ENCODE results near the gene ACAP1. TPM values are rescaled to one million over a fixed set of nuclear protein-coding genes. Genes with fewer than 3 reads are reported as not detected.

The ACAP1 gene
- total RNA-seq, 1 experiment from 2014 or later, result 1.6 TPM

DNA sequence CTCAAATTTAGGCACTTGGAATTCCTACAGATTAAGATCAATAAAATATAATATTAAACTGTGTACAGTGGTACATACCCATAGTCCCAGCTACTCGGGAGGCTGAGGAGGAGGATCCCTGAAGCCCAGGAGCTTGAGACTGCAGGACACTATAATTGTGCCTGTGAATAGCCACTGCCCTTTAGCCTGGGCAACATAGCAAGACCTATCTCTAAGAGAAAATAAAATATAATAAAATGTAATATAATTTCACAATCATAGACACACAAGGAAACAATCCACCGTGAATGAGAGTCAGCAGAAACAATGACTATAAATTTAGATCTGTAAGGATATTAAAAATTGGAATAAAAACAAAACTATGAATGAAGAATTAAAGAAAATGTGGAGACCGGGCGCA lies 34.5 kb downstream of the ACAP1 start:
- Histone ChIP-seq H3K4me3 (ENCODE audit: low read depth, low read length) (no peak overlapping the region), H3K4me1 (no peaks in the 10 kb centered on the region), H3K36me3 (ENCODE audit: control insufficient read depth, insufficient read depth, low read length) (no peaks in the 10 kb centered on the region), H3K27me3 (replicated peaks; ENCODE audit: control insufficient read depth, insufficient read depth, low read length) (no peaks in the 10 kb centered on the region), H3K9me3 (no peaks in the 10 kb centered on the region)
- no peaks in the 10 kb centered on the region for H3K36me3 Mint-ChIP-seq (ENCODE audit: insufficient read depth, unreplicated experiment)
- H3K9me3 Mint-ChIP-seq (ENCODE audit: unreplicated experiment), result no peaks in the 10 kb centered on the region
- BruUV-seq (replicated peaks), result no TSS peak
- POLR2A ChIA-PET, result interaction anchor here (0.6 kb wide), 1 partner anchor 110 kb away, joined by 3 read pairs; the partner anchor contains the start of gene SLC35G6
- TF ChIP-seq, protein P1, sequence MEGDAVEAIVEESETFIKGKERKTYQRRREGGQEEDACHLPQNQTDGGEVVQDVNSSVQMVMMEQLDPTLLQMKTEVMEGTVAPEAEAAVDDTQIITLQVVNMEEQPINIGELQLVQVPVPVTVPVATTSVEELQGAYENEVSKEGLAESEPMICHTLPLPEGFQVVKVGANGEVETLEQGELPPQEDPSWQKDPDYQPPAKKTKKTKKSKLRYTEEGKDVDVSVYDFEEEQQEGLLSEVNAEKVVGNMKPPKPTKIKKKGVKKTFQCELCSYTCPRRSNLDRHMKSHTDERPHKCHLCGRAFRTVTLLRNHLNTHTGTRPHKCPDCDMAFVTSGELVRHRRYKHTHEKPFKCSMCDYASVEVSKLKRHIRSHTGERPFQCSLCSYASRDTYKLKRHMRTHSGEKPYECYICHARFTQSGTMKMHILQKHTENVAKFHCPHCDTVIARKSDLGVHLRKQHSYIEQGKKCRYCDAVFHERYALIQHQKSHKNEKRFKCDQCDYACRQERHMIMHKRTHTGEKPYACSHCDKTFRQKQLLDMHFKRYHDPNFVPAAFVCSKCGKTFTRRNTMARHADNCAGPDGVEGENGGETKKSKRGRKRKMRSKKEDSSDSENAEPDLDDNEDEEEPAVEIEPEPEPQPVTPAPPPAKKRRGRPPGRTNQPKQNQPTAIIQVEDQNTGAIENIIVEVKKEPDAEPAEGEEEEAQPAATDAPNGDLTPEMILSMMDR (IDR thresholded peaks at IDR 0.05; ENCODE audit: insufficient read depth in 1 of 2, low read depth in 1 of 2, low read length in 1 of 2, severe bottlenecking in 1 of 2, unreplicated experiment in 1 of 2), result no peak
- no peak for DNase-seq
- H3K27ac Mint-ChIP-seq (ENCODE audit: unreplicated experiment), result no peak overlapping the region
- CTCF ChIA-PET, result no interaction called here
- intact Hi-C loops (cut with micrococcal nuclease; ENCODE audit: unreplicated experiment), result no loop called here
- no peaks in the 10 kb centered on the region for H3K27me3 Mint-ChIP-seq (ENCODE audit: insufficient read depth, unreplicated experiment)
- no peak overlapping the region for H3K4me3 Mint-ChIP-seq (ENCODE audit: unreplicated experiment)
- no peaks in the 10 kb centered on the region for H3K4me1 Mint-ChIP-seq (ENCODE audit: low read depth, unreplicated experiment)

DNA sequence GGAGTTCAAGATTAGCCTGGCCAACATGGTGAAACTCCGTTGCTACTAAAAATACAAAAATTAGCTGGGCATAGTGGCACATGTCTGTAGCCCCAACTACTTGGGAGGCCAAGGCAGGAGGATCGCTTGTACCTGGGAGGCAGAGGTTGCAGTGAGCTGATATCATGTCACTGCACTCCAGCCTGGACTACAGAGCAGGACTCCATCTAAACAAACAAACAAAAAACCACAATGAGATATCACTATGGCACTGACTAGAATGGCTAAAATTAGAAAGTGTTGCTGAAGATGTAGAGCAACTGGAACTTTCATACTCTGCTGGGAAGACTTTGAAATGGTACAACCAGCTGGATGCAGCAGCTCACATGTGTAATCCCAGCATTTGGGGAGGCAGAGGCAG lies 38.0 kb downstream of the ACAP1 start:
- CTCF ChIA-PET, result no interaction called here
- no peak overlapping the region for H3K27ac Mint-ChIP-seq (ENCODE audit: unreplicated experiment)
- H3K36me3 ChIP-seq (ENCODE audit: control insufficient read depth, insufficient read depth, low read length), result no peaks in the 10 kb centered on the region
- no peaks in the 10 kb centered on the region for H3K36me3 Mint-ChIP-seq (ENCODE audit: insufficient read depth, unreplicated experiment)
- H3K27me3 ChIP-seq (replicated peaks; ENCODE audit: control insufficient read depth, insufficient read depth, low read length), result no peaks in the 10 kb centered on the region
- no peaks in the 10 kb centered on the region for H3K9me3 Mint-ChIP-seq (ENCODE audit: unreplicated experiment)
- no peak for DNase-seq
- intact Hi-C loops (cut with micrococcal nuclease; ENCODE audit: unreplicated experiment), result no loop called here
- TF ChIP-seq, protein P1 (IDR thresholded peaks at IDR 0.05; ENCODE audit: insufficient read depth in 1 of 2, low read depth in 1 of 2, low read length in 1 of 2, severe bottlenecking in 1 of 2, unreplicated experiment in 1 of 2), result no peak
- BruUV-seq (replicated peaks), result no TSS peak
- no peaks in the 10 kb centered on the region for H3K4me1 ChIP-seq
- H3K4me1 Mint-ChIP-seq (ENCODE audit: low read depth, unreplicated experiment), result no peaks in the 10 kb centered on the region
- POLR2A ChIA-PET, result no interaction called here
- H3K4me3 Mint-ChIP-seq (ENCODE audit: unreplicated experiment), result no peak overlapping the region
- no peaks in the 10 kb centered on the region for H3K9me3 ChIP-seq
- H3K27me3 Mint-ChIP-seq (ENCODE audit: insufficient read depth, unreplicated experiment), result no peaks in the 10 kb centered on the region
- H3K4me3 ChIP-seq (ENCODE audit: low read depth, low read length), result no peak overlapping the region

- Mint-ChIP-seq H3K4me1 (ENCODE audit: low read depth, unreplicated experiment) (peaks cover 7% of the 10 kb centered on the region), H3K4me3 (ENCODE audit: unreplicated experiment) (peak overlapping the region; percentile 12), H3K36me3 (ENCODE audit: insufficient read depth, unreplicated experiment) (peaks cover 5% of the 10 kb centered on the region), H3K9me3 (ENCODE audit: unreplicated experiment) (no peaks in the 10 kb centered on the region), H3K27me3 (ENCODE audit: insufficient read depth, unreplicated experiment) (no peaks in the 10 kb centered on the region), H3K27ac (ENCODE audit: unreplicated experiment) (no peak overlapping the region)
- no peaks in the 10 kb centered on the region for H3K9me3 ChIP-seq
- no peak overlapping the region for H3K4me3 ChIP-seq (ENCODE audit: low read depth, low read length)
- intact Hi-C loops (cut with micrococcal nuclease; ENCODE audit: unreplicated experiment), result no loop called here
- BruUV-seq (replicated peaks), result no TSS peak
- no peaks in the 10 kb centered on the region for H3K36me3 ChIP-seq (ENCODE audit: control insufficient read depth, insufficient read depth, low read length)
- CTCF ChIA-PET, result no interaction called here
- no peaks in the 10 kb centered on the region for H3K4me1 ChIP-seq
- TF ChIP-seq, protein P1 (IDR thresholded peaks at IDR 0.05; ENCODE audit: insufficient read depth in 1 of 2, low read depth in 1 of 2, low read length in 1 of 2, severe bottlenecking in 1 of 2, unreplicated experiment in 1 of 2), result no peak
- H3K27me3 ChIP-seq (replicated peaks; ENCODE audit: control insufficient read depth, insufficient read depth, low read length), result no peaks in the 10 kb centered on the region
- DNase-seq, result no peak
- POLR2A ChIA-PET, result no interaction called here
Measured at GRCh38 chr17:7379134-7379533, 42.8 kb downstream of the ACAP1 start.

All from Caco-2 (cell line).